H9 (cell line): ENCODE results near the gene AP2M1. TPM values are rescaled to one million over a fixed set of nuclear protein-coding genes. Genes with fewer than 3 reads are reported as not detected.
A peak's percentile ranks its signal among the peaks of the same experiment; 100 is the strongest.

ENCODE experiments used
- DNase-seq: peaks from one replicate; pipeline ENCODE4 v3.0.0-alpha.2; 2017
- H2AFZ ChIP-seq: one replicate; pipeline ENCODE4 v1.6.1; 2013; ENCODE audit warnings: mild to moderate bottlenecking, low read length, control low read depth, moderate library complexity
- H2AK5ac ChIP-seq: 2 replicates; pipeline ENCODE4 v1.6.1; 2013; ENCODE audit warnings: low read length, control low read depth, mixed read lengths; ENCODE audit not compliant: insufficient read length
- H2BK120ac ChIP-seq: one replicate; pipeline ENCODE4 v1.6.1; 2013; ENCODE audit warnings: low read depth, mild to moderate bottlenecking, low read length, control low read depth, inconsistent platforms; ENCODE audit not compliant: poor library complexity, severe bottlenecking
- H2BK12ac ChIP-seq: 2 replicates; pipeline ENCODE4 v1.6.1; 2013; ENCODE audit warnings: low read length, control low read depth, mixed read lengths, low read depth; ENCODE audit not compliant: insufficient read length
- H2BK15ac ChIP-seq: 2 replicates; pipeline ENCODE4 v1.6.1; 2013; ENCODE audit warnings: low read depth, low read length, control low read depth
- H2BK20ac ChIP-seq: one replicate; pipeline ENCODE4 v1.6.1; 2013; ENCODE audit warnings: low read depth, mild to moderate bottlenecking, low read length, control low read depth, inconsistent platforms; ENCODE audit not compliant: poor library complexity, severe bottlenecking
- H2BK5ac ChIP-seq: 2 replicates; pipeline ENCODE4 v1.6.1; 2013; ENCODE audit warnings: low read length, control low read depth, mixed read lengths; ENCODE audit not compliant: insufficient read length
- H3K14ac ChIP-seq: 2 replicates; pipeline ENCODE4 v1.6.1; 2013; ENCODE audit warnings: low read length, control low read depth; ENCODE audit not compliant: insufficient read depth
- H3K18ac ChIP-seq: 2 replicates; pipeline ENCODE4 v1.6.1; 2013; ENCODE audit warnings: low read depth, mild to moderate bottlenecking, mixed read lengths, low read length, control low read depth; ENCODE audit not compliant: insufficient read length
- H3K23ac ChIP-seq: 2 replicates; pipeline ENCODE4 v1.6.1; 2013; ENCODE audit warnings: low read length, control low read depth, mixed read lengths, low read depth; ENCODE audit not compliant: insufficient read length
- H3K23me2 ChIP-seq: 2 replicates; pipeline ENCODE4 v1.6.1; 2013; ENCODE audit warnings: low read depth, mild to moderate bottlenecking, mixed read lengths, low read length, control low read depth; ENCODE audit not compliant: insufficient read length, poor library complexity, severe bottlenecking
- H3K27ac ChIP-seq: 2 replicates; pipeline ENCODE4 v1.5.1; 2013; ENCODE audit warnings: low read length, control low read depth, mixed read lengths, low read depth; ENCODE audit not compliant: insufficient read length
- H3K27me3 ChIP-seq: 2 replicates; pipeline ENCODE4 v1.6.1; 2013; ENCODE audit warnings: low read length, control low read depth, inconsistent platforms; ENCODE audit not compliant: insufficient read depth
- H3K4ac ChIP-seq: 2 replicates; pipeline ENCODE4 v1.6.1; 2013; ENCODE audit warnings: low read depth, mild to moderate bottlenecking, control low read depth, inconsistent platforms, low read length, moderate library complexity
- H3K4me1 ChIP-seq: 2 replicates; pipeline ENCODE4 v1.6.1; 2013; ENCODE audit warnings: low read length, control low read depth, inconsistent platforms; ENCODE audit not compliant: insufficient read depth
- H3K4me2 ChIP-seq: 2 replicates; pipeline ENCODE4 v1.6.1; 2013; ENCODE audit warnings: low read length, control low read depth, mixed read lengths; ENCODE audit not compliant: insufficient read length, insufficient read depth
- H3K56ac ChIP-seq: 2 replicates; pipeline ENCODE4 v1.6.1; 2013; ENCODE audit warnings: low read depth, mild to moderate bottlenecking, mixed read lengths, low read length, control low read depth; ENCODE audit not compliant: insufficient read length
- H3K79me1 ChIP-seq: 2 replicates; pipeline ENCODE4 v1.6.1; 2013; ENCODE audit warnings: low read depth, mild to moderate bottlenecking, moderate library complexity, low read length, control low read depth, inconsistent platforms; ENCODE audit not compliant: insufficient read depth, poor library complexity, severe bottlenecking
- H3K79me2 ChIP-seq: 2 replicates; pipeline ENCODE4 v1.6.1; 2013; ENCODE audit warnings: low read length, control low read depth, inconsistent platforms; ENCODE audit not compliant: insufficient read depth
- H3K9ac ChIP-seq: 2 replicates; pipeline ENCODE4 v1.6.1; 2013; ENCODE audit warnings: low read length, control low read depth, mixed read lengths; ENCODE audit not compliant: insufficient read length; ENCODE audit errors: extremely low read depth
- H3K9me3 ChIP-seq: one replicate; pipeline ENCODE4 v1.6.1; 2013; ENCODE audit warnings: low read depth, low read length, inconsistent platforms; ENCODE audit not compliant: control insufficient read depth
- H3T11ph ChIP-seq: one replicate; pipeline ENCODE4 v1.6.1; 2013; ENCODE audit warnings: mild to moderate bottlenecking, low read length, control low read depth, inconsistent platforms
- H4K20me1 ChIP-seq: one replicate; pipeline ENCODE4 v1.6.1; 2013; ENCODE audit not compliant: control insufficient read depth, insufficient read length, insufficient read depth
- H4K5ac ChIP-seq: 2 replicates; pipeline ENCODE4 v1.6.1; 2013; ENCODE audit warnings: low read depth, mild to moderate bottlenecking, mixed read lengths, low read length, control low read depth; ENCODE audit not compliant: insufficient read length
- H4K8ac ChIP-seq: replicated peaks from 2 replicates; pipeline ENCODE4 v1.6.1; 2013; ENCODE audit warnings: low read length, control low read depth, mixed read lengths, low read depth; ENCODE audit not compliant: insufficient read length
- H4K91ac ChIP-seq: 2 replicates; pipeline ENCODE4 v1.6.1; 2013; ENCODE audit warnings: low read depth, mild to moderate bottlenecking, moderate library complexity, mixed read lengths, low read length, control low read depth; ENCODE audit not compliant: insufficient read length
- H3K27ac Mint-ChIP-seq, 3 experiments: 2 replicates in 2 of 3; 3 replicates in 1 of 3; pipeline ENCODE4 v1.8.0; 2020 to 2021; ENCODE audit warnings: mixed read lengths in 3 of 3, mild to moderate bottlenecking in 1 of 3, moderate library complexity in 1 of 3
- H3K27me3 Mint-ChIP-seq: 2 replicates; pipeline ENCODE4 v1.8.0; 2021; ENCODE audit warnings: low read depth, mild to moderate bottlenecking, moderate library complexity, mixed read lengths
- H3K36me3 Mint-ChIP-seq, 3 experiments: 2 replicates in 2 of 3; 3 replicates in 1 of 3; pipeline ENCODE4 v1.8.0; 2020 to 2021; ENCODE audit warnings: low read depth in 3 of 3, mixed read lengths in 3 of 3; ENCODE audit not compliant: insufficient read depth in 1 of 3
- H3K4me1 Mint-ChIP-seq, 2 experiments: 2 replicates each; pipeline ENCODE4 v1.8.0; 2020; ENCODE audit warnings: mixed read lengths in 2 of 2
- H3K4me3 Mint-ChIP-seq, 2 experiments: 2 replicates in 1 of 2; 3 replicates in 1 of 2; pipeline ENCODE4 v1.8.0; 2020 to 2021; ENCODE audit warnings: mild to moderate bottlenecking in 2 of 2, mixed read lengths in 2 of 2, moderate library complexity in 1 of 2
- H3K9me3 Mint-ChIP-seq, 2 experiments: 2 replicates in 1 of 2; 3 replicates in 1 of 2; pipeline ENCODE4 v1.8.0; 2020; ENCODE audit warnings: mild to moderate bottlenecking in 2 of 2, mixed read lengths in 2 of 2, moderate library complexity in 1 of 2
- WGBS: extraction: QIAGEN DNeasy Blood & Tissue Kit; methylation state at CpG from one replicate; pipeline ENCODE4 v1.1.7; 2013; ENCODE audit warnings: missing lambda C conversion rate, low lambda C conversion rate, mixed read lengths; ENCODE audit not compliant: insufficient read length; ENCODE audit errors: extremely low coverage; 5-methylcytosine and 5-hydroxymethylcytosine counted together
- total RNA-seq: library from RNA; stranded (reverse); gene quantifications from 2 replicates; pipeline ENCODE4 v1.2.1, GENCODE V29; 2021
- TF ChIP-seq, protein P1 (sequence below): fragments of 200-600 bp; sonication (generic); conservative IDR thresholded peaks from 3 replicates; pipeline ENCODE4 v1.8.0; 2021; ENCODE audit warnings: antibody characterized with exemption, mild to moderate bottlenecking

AP2M1 gene
- total RNA-seq, 1 experiment from 2014 or later: 443 TPM

DNA sequence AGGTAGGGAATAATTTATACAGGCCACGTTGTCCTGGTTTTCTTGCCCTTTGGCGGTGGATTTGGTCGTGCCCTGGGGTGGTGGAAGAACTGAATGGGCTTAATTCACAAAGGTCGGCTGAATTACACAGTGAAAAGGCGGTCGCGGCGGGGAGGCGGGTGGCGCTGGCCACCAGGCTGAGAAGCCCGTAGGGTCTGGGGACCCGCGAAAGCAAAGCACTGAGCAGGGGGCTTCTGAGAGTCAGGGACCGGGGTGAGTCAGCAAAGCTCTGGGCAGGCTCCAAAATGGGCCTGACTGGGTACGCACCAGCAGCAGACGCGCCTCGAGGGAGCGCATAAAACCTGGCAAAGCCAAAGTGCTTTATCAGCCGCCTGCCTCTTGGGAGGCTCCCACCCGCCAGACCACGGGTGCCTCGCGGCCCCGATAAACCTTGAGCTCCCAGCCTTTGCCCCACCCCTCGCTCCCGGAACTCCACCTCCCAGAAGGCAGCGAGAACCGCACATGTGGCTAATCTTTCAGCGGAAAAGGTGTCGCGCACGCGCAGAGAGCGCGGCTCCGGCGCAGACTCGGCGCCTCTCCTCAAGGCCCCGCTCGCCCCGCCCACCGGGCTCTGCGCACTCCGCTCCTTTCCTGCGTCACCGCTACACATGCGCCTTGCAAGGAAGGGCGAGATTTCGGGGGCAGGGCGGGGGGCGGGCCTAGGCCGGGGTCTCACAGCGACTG, 11.0 kb downstream of the AP2M1 start:
- Histone ChIP-seq H3K9me3 (no peaks in the 10 kb centered on the region), H2AFZ (no peak overlapping the region)

More for the DNA sequence above, 11.0 kb downstream of the AP2M1 start:
- no peak overlapping the region for H3K23ac ChIP-seq
- H4K5ac ChIP-seq: no peak overlapping the region
- peak overlapping the region; percentile 39 for H3T11ph ChIP-seq
- H4K8ac ChIP-seq: no peak overlapping the region
- TF ChIP-seq, protein P1, sequence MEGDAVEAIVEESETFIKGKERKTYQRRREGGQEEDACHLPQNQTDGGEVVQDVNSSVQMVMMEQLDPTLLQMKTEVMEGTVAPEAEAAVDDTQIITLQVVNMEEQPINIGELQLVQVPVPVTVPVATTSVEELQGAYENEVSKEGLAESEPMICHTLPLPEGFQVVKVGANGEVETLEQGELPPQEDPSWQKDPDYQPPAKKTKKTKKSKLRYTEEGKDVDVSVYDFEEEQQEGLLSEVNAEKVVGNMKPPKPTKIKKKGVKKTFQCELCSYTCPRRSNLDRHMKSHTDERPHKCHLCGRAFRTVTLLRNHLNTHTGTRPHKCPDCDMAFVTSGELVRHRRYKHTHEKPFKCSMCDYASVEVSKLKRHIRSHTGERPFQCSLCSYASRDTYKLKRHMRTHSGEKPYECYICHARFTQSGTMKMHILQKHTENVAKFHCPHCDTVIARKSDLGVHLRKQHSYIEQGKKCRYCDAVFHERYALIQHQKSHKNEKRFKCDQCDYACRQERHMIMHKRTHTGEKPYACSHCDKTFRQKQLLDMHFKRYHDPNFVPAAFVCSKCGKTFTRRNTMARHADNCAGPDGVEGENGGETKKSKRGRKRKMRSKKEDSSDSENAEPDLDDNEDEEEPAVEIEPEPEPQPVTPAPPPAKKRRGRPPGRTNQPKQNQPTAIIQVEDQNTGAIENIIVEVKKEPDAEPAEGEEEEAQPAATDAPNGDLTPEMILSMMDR: no peak
- Mint-ChIP-seq H3K27ac (peak overlapping the region; percentile 98 to 99 (median 99)), H3K27me3 (peaks cover 1% of the 10 kb centered on the region; the same call in 1 of the 2 replicates), H3K4me3 (peak overlapping the region; percentile 98 to 99), H3K36me3 (peaks cover 58 to 80% (median 70%) of the 10 kb centered on the region in 3 experiments), H3K4me1 (peaks cover 25 to 29% of the 10 kb centered on the region in 2 experiments), H3K9me3 (no peaks in the 10 kb centered on the region; a peak in 1 of 5 replicates)
- H2BK20ac ChIP-seq: no peak overlapping the region
- H3K4me1 ChIP-seq: no peaks in the 10 kb centered on the region
- peaks cover 5% of the 10 kb centered on the region for H3K79me1 ChIP-seq
- peak; percentile 100 for DNase-seq
- no peak overlapping the region for H2BK120ac ChIP-seq
- H3K23me2 ChIP-seq: peaks cover 14% of the 10 kb centered on the region
- H3K79me2 ChIP-seq: peaks cover 5% of the 10 kb centered on the region; the same call in 1 of the 2 replicates
- H4K91ac ChIP-seq: no peak overlapping the region
- no peaks in the 10 kb centered on the region for H3K27me3 ChIP-seq
- H3K18ac ChIP-seq: peak overlapping the region; percentile 74
- no peak overlapping the region for H2BK15ac ChIP-seq
- no peak overlapping the region for H2BK5ac ChIP-seq
- peak overlapping the region; percentile 81 for H3K9ac ChIP-seq
- H4K20me1 ChIP-seq: no peaks in the 10 kb centered on the region
- WGBS: no CpG with 5 or more reads among the region's 55 CpGs
- no peak overlapping the region for H2BK12ac ChIP-seq
- H3K14ac ChIP-seq: peak overlapping the region; percentile 87
- H3K4ac ChIP-seq: no peak overlapping the region
- H3K56ac ChIP-seq: no peak overlapping the region
- no peak overlapping the region for H2AK5ac ChIP-seq
- H3K4me2 ChIP-seq: peak overlapping the region; percentile 96
- peak overlapping the region; percentile 80 for H3K27ac ChIP-seq
